Measurements from ENCODE around the gene PPP1R27. TPM values are rescaled to one million over a fixed set of nuclear protein-coding genes. Genes with fewer than 3 reads are reported as not detected.

PPP1R27 gene
- total RNA-seq, 4 donors from 2014 or later, result 2.6 TPM; not detected in 3

DNA sequence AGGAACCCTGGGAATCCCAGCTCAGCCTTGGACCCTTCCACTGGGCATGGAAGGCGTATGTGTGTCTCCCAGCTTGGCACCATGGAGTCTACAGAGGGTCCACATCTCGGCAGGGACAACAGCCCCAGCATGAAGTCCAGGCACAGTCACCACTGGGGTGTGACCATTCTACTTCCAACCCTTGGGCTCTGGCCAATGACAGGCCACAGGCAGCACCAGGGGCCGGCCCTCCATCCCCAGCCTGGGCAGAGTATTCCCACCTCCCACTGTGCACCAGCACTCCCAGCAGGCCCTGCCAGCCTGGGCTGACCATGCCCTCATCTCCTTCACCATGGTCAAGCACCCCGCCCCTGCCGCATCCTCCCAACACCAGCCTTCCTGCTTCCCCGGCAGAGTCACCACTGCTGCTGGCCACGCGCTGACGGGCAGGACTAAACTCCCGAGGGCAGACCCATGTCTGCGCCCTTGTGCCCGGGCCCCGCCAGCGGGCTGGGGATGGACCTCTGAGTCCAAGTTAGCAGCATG is 9.5 kb upstream of the PPP1R27 start:
- Histone ChIP-seq H3K27ac (no peak overlapping the region), H3K27me3 (no peaks in the 10 kb centered on the region), H3K4me3 (no peak overlapping the region), H3K4me1 (peaks cover 0 to 10% (median 0%) of the 10 kb centered on the region in 4 donors), H3K9me3 (no peaks in the 10 kb centered on the region), H3K36me3 (peaks cover 8 to 83% (median 38%) of the 10 kb centered on the region in 3 donors)
- 86 to 92% methylated on average over 12 to 14 of the region's 14 CpGs for WGBS, 2 donors
- no peak for DNase-seq (ENCODE audit: low spot score in 2 of 2)
- TF ChIP-seq POLR2A (IDR thresholded peaks at IDR 0.05) (no peak), EP300 (IDR thresholded peaks at IDR 0.05) (no peak)
- TF ChIP-seq, protein P1, sequence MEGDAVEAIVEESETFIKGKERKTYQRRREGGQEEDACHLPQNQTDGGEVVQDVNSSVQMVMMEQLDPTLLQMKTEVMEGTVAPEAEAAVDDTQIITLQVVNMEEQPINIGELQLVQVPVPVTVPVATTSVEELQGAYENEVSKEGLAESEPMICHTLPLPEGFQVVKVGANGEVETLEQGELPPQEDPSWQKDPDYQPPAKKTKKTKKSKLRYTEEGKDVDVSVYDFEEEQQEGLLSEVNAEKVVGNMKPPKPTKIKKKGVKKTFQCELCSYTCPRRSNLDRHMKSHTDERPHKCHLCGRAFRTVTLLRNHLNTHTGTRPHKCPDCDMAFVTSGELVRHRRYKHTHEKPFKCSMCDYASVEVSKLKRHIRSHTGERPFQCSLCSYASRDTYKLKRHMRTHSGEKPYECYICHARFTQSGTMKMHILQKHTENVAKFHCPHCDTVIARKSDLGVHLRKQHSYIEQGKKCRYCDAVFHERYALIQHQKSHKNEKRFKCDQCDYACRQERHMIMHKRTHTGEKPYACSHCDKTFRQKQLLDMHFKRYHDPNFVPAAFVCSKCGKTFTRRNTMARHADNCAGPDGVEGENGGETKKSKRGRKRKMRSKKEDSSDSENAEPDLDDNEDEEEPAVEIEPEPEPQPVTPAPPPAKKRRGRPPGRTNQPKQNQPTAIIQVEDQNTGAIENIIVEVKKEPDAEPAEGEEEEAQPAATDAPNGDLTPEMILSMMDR (IDR thresholded peaks at IDR 0.05), result no peak

DNA sequence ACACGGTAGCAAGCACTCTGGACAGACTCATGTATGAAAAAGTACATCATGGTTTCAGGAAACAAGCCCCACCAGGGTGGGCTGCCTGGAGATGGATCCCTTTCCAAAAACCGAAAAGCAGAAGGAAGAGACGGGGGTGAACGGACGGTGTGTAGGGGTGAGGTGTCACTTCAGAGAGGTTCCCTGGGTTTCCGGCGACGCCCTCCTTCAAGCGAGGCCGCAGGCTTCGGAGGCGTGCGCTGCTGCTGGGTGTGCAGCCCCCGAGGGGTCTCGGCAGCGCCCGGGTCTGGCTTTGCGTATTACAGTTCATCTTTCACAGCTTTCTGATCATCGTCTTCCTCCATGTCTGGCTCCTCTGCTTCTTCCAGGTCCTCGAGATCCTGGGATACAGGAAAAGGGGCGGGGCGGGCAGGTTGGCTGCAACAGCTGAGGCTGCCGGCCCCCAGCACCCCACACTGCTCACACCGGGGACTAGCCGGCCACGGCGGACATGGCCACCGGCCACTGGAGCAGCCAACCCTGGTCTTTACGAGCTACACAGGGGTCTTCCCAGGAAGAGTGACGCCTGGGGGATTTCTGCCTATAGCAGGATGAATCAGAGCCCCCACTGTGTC is 9.0 kb upstream of the PPP1R27 start:
- TF ChIP-seq POLR2A (IDR thresholded peaks at IDR 0.05) (no peak), EP300 (IDR thresholded peaks at IDR 0.05) (no peak)
- TF ChIP-seq, protein P1 (IDR thresholded peaks at IDR 0.05), result no peak
- Histone ChIP-seq H3K36me3 (peaks cover 8 to 77% (median 38%) of the 10 kb centered on the region in 3 donors), H3K4me1 (peaks cover 0 to 10% (median 0%) of the 10 kb centered on the region in 4 donors), H3K4me3 (no peak overlapping the region), H3K27me3 (no peaks in the 10 kb centered on the region), H3K27ac (peak overlapping the region in 2 of 4 donors; percentile 34 to 64), H3K9me3 (no peaks in the 10 kb centered on the region)
- 89 to 92% methylated on average over 27 to 30 of the region's 30 CpGs for WGBS, 2 donors
- DNase-seq (ENCODE audit: low spot score in 2 of 2), result no peak

DNA sequence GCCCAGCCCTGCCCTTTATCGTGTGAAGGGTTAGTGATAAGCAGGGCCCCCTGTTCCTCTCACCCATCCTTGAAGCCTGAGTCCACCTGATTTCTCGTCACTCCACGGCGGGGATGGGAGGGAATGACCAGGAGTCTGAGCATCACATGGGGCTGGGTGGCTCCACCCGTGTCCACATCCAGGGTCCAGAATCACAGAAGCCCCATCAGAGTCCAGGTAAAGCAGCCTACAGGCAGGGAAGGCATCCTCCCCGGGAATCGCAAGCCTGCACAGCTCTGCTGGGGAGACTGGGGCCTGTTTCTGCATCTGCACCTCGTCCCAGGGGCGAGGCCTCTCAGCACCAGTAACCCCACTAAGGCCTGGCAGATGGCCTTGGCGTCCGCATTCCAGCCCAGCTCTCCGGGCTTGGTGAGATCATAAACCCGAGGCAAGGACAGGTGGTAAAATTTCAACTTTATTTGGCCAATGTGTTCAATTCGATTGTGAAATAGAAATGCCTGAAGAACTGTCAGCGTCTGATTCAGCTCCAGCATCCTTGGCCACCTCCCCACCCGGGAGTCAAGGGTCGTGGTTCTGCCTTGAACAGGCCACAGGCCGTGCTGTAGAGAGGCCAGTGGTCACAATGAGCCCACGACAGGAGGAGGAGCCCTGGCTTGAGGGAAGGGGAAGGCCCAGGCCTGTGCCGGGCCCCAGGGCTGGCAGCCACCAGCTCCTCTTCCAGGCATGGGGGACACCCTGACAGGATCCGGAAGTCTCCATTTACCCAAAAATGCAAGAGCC is 8.1 kb upstream of the PPP1R27 start:
- H3K27ac ChIP-seq, result peak overlapping the region in 2 of 4 donors; percentile 53 to 64
- WGBS, 2 donors, result 64 to 68% methylated on average over 14 to 21 of the region's 21 CpGs
- DNase-seq (ENCODE audit: low spot score in 2 of 2), result peak in 1 of 2 donors; percentile 69
- no peaks in the 10 kb centered on the region for H3K9me3 ChIP-seq
- TF ChIP-seq EP300 (IDR thresholded peaks at IDR 0.05) (peak in 1 of 2 donors; percentile 50), POLR2A (IDR thresholded peaks at IDR 0.05) (no peak)
- peaks cover 0 to 10% (median 0%) of the 10 kb centered on the region in 4 donors for H3K4me1 ChIP-seq
- no peak overlapping the region for H3K4me3 ChIP-seq
- peaks cover 8 to 70% (median 35%) of the 10 kb centered on the region in 3 donors for H3K36me3 ChIP-seq
- no peaks in the 10 kb centered on the region for H3K27me3 ChIP-seq

DNA sequence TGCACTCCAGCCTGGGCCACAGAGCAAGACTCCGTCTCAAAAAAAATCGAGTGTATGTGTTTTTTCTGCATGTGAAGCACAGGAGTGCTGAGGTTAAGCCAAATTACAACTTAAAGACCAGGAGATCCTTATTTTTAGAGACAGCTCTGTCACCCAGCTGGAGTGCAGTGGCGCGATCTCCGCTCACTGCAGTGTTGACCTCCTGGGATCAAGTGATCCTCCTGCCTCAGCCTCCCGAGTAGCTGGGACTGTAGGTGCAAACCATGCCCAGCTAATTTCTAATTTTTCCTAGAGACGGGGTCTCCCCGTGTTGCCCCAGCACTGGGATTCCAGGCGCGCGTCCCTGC is 7.5 kb upstream of the PPP1R27 start:
- 90 to 91% methylated on average over 11 of the region's 11 CpGs for WGBS, 2 donors
- Histone ChIP-seq H3K27ac (peak overlapping the region in 2 of 4 donors; percentile 16 to 53), H3K4me3 (no peak overlapping the region), H3K4me1 (peaks cover 0 to 10% (median 0%) of the 10 kb centered on the region in 4 donors), H3K36me3 (peaks cover 8 to 66% (median 34%) of the 10 kb centered on the region in 3 donors), H3K9me3 (no peaks in the 10 kb centered on the region), H3K27me3 (no peaks in the 10 kb centered on the region)
- no peak for DNase-seq (ENCODE audit: low spot score in 2 of 2)
- TF ChIP-seq EP300 (IDR thresholded peaks at IDR 0.05) (no peak), POLR2A (IDR thresholded peaks at IDR 0.05) (no peak)
- TF ChIP-seq, protein P1 (IDR thresholded peaks at IDR 0.05), result no peak

DNA sequence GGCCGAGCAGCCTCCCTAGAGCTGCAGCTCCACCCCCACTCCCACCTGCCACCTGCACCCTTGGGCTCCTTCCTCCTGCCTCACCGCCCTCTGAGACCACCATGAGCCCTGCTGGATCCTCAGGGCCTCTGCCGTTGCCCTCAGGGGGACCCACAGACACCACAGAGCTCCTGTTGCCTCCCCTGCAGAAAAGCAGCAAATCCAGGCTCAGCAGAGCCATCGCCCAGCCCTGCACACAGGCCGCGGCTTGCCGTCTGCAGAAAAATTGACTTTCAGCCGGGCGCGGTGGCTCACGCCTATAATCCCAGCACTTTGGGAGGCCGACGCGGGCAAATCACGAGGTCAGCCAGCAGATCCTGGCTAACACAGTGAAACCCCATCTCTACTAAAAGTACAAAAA is 7.0 kb upstream of the PPP1R27 start:
- H3K27me3 ChIP-seq, result no peaks in the 10 kb centered on the region
- H3K27ac ChIP-seq, result no peak overlapping the region
- DNase-seq (ENCODE audit: low spot score in 2 of 2), result no peak
- peaks cover 0 to 10% (median 0%) of the 10 kb centered on the region in 4 donors for H3K4me1 ChIP-seq
- H3K4me3 ChIP-seq, result no peak overlapping the region
- TF ChIP-seq, protein P1 (IDR thresholded peaks at IDR 0.05), result no peak
- no peak for TF ChIP-seq EP300 (IDR thresholded peaks at IDR 0.05)
- no peak for TF ChIP-seq POLR2A (IDR thresholded peaks at IDR 0.05)
- 88 to 91% methylated on average over 13 to 15 of the region's 15 CpGs for WGBS, 2 donors
- H3K36me3 ChIP-seq, result peaks cover 7 to 61% (median 34%) of the 10 kb centered on the region in 3 donors
- H3K9me3 ChIP-seq, result no peaks in the 10 kb centered on the region

All from tibial nerve (tissue), 4 donors.